B cell (primary cell): ENCODE results near the gene WDR4.
"Not testable (repeated sequence)": the region's sequence is repeated elsewhere in the genome, so short reads cannot be mapped to it uniquely, and the experiment has no call there.

Source experiments
- CTCF ChIP-seq: fragments of 200-600 bp; IDR thresholded peaks from one replicate; pipeline ENCODE4 v1.8.0; 2022; ENCODE audit warnings: antibody characterized with exemption, mild to moderate bottlenecking
- EZH2 ChIP-seq: IDR thresholded peaks from 2 replicates; pipeline ENCODE4 v1.6.1; 2012; ENCODE audit warnings: borderline replicate concordance, low read depth, mild to moderate bottlenecking, moderate library complexity, low read length; ENCODE audit not compliant: insufficient read depth, poor library complexity, severe bottlenecking

- not testable (repeated sequence) for TF ChIP-seq CTCF, EZH2
Measured at GRCh38 chr21:42911920-42912319, 32.6 kb upstream of the WDR4 start.
